ENCODE data around the gene AOC3. TPM values are rescaled to one million over a fixed set of nuclear protein-coding genes. Genes with fewer than 3 reads are reported as not detected.
"Not testable (repeated sequence)": the region's sequence is repeated elsewhere in the genome, so short reads cannot be mapped to it uniquely, and the experiment has no call there.

Gene AOC3
- total and polyA plus RNA-seq, 5 donors: 11.5 to 29.9 (median 27.9) TPM

DNA sequence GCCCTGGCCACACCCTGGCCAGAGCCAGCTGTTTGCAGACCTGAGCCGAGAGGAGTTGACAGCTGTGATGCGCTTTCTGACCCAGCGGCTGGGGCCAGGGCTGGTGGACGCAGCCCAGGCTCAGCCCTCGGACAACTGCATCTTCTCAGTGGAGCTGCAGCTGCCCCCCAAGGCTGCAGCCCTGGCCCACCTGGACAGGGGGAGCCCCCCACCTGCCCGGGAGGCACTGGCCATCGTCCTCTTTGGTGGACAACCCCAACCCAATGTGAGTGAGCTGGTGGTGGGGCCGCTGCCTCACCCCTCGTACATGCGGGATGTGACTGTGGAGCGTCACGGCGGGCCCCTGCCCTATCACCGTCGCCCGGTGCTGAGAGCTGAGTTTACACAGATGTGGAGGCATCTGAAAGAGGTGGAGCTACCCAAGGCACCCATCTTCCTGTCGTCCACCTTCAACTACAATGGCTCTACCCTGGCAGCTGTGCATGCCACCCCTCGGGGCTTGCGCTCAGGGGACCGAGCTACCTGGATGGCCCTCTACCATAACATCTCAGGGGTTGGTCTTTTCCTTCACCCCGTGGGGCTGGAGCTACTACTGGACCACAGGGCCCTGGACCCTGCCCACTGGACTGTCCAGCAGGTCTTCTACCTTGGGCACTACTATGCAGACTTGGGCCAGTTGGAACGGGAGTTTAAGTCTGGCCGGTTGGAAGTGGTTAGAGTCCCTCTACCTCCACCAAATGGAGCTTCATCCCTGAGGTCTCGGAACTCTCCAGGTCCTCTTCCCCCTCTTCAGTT is 6.0 kb upstream of the AOC3 start:
- Histone ChIP-seq H3K4me1 (ENCODE audit: control insufficient read depth, insufficient read depth, low read length) (no peaks in the 10 kb centered on the region), H3K27ac (ENCODE audit: low read length) (no peak overlapping the region), H3K27me3 (ENCODE audit: control insufficient read depth, insufficient read depth) (no peaks in the 10 kb centered on the region), H3K4me3 (ENCODE audit: low read length) (no peak overlapping the region), H3K9me3 (ENCODE audit: control insufficient read depth, low read length) (no peaks in the 10 kb centered on the region)
- intact Hi-C loops (cut with DNase I): loop anchor here in 2 of 4 donors (2.0 to 5.0 kb wide), 2 partner anchors 84 to 92 kb away; no protein-coding TSS in a partner anchor
- WGBS: 87% methylated on average over 24 of the region's 24 CpGs
- ATAC-seq: peak in 1 of 2 donors; percentile 11
- no peak for DNase-seq

DNA sequence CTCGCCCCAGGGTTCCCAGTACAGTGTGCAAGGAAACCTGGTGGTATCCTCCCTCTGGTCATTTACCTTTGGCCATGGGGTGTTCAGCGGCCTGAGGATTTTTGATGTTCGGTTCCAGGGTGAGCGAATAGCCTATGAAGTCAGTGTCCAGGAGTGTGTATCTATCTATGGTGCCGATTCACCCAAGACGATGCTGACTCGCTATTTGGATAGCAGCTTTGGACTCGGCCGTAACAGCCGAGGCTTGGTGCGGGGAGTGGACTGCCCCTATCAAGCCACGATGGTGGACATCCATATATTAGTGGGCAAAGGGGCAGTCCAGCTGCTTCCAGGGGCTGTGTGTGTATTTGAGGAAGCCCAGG is 5.5 kb upstream of the AOC3 start:
- intact Hi-C loops (cut with DNase I): loop anchor here in 1 of 4 donors (2.0 kb wide), 1 partner anchor 83 kb away; no protein-coding TSS in a partner anchor
- WGBS: 90% methylated on average over 12 of the region's 12 CpGs
- Histone ChIP-seq H3K9me3 (ENCODE audit: control insufficient read depth, low read length) (no peaks in the 10 kb centered on the region), H3K4me1 (ENCODE audit: control insufficient read depth, insufficient read depth, low read length) (peaks cover 2% of the 10 kb centered on the region), H3K27ac (ENCODE audit: low read length) (no peak overlapping the region), H3K27me3 (ENCODE audit: control insufficient read depth, insufficient read depth) (no peaks in the 10 kb centered on the region), H3K4me3 (ENCODE audit: low read length) (no peak overlapping the region)
- ATAC-seq (no peak), DNase-seq (no peak)

DNA sequence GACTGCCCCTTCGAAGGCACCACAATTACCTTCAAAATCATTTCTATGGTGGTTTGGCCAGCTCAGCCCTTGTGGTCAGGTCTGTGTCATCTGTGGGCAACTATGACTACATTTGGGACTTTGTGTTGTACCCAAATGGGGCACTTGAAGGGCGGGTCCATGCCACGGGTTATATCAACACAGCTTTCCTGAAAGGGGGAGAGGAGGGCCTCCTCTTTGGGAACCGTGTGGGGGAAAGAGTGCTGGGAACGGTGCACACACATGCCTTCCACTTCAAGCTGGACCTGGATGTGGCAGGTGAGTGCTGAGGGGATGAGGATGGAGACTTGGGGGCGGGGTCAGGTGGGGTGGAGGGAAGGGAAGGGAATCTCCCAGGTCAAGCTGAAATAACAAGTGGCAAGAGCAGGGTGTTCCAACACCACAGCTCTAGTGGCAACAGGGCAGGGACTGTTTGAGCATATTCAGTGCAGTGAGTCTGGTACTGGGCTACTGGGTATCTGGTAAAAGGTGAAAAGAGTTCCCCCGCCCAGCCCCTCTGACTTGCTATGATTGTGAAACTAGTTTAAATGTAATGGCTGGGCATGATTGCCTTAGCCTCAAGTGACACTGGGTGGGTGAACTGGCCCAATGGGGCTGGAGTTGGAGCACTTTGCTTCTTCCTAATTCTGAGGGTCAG is 4.9 kb upstream of the AOC3 start:
- 72% methylated on average over 7 of the region's 7 CpGs for WGBS
- H3K27ac ChIP-seq (ENCODE audit: low read length): peak overlapping the region; percentile 48
- peaks cover 2% of the 10 kb centered on the region for H3K4me1 ChIP-seq (ENCODE audit: control insufficient read depth, insufficient read depth, low read length)
- DNase-seq (no peak), ATAC-seq (peak; percentile 7 to 14)
- intact Hi-C loops (cut with DNase I): loop anchor here in 1 of 4 donors (2.0 kb wide), 1 partner anchor 83 kb away; no protein-coding TSS in a partner anchor
- no peak overlapping the region for H3K4me3 ChIP-seq (ENCODE audit: low read length)
- H3K27me3 ChIP-seq (ENCODE audit: control insufficient read depth, insufficient read depth): no peaks in the 10 kb centered on the region
- no peaks in the 10 kb centered on the region for H3K9me3 ChIP-seq (ENCODE audit: control insufficient read depth, low read length)

DNA sequence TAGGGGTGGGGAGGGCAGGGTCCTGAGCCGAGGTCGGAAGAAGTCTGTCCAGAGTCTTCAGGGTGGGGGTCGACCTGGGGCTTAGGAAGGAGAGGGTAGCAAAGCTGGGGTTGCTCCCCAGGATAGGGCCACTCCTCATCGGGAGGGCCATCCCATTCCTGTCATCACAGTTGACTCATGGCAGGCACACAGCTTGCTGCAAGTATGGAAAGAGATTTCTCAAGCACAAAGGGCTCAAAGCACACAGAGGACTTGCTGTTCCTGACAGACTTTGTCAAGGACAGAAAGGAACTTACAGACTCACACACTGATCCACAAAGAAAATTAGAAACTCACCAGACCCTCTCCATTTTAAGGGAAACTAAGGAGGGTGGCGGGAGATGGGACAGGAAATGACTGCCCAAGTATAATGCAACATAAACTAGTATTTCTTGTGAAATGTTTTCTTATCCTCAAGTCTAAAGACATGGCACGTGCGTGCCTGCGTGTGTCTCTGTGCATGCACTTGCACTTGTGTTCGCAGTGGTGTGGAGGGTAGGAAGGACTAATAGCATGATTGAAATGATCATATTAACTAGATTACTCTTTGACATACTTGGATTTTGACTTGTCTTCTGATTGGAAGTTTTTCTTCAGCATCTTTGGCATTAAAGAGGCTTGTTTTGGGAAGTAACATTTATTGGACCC is 4.3 kb upstream of the AOC3 start:
- 53% methylated on average over 9 of the region's 9 CpGs for WGBS
- intact Hi-C loops (cut with DNase I): no loop called here
- DNase-seq: peak in 1 of 3 donors; percentile 62
- no peaks in the 10 kb centered on the region for H3K9me3 ChIP-seq (ENCODE audit: control insufficient read depth, low read length)
- peaks cover 2% of the 10 kb centered on the region for H3K4me1 ChIP-seq (ENCODE audit: control insufficient read depth, insufficient read depth, low read length)
- no peaks in the 10 kb centered on the region for H3K27me3 ChIP-seq (ENCODE audit: control insufficient read depth, insufficient read depth)
- peak overlapping the region; percentile 48 for H3K27ac ChIP-seq (ENCODE audit: low read length)
- peak; percentile 37 to 60 for ATAC-seq
- no peak overlapping the region for H3K4me3 ChIP-seq (ENCODE audit: low read length)

DNA sequence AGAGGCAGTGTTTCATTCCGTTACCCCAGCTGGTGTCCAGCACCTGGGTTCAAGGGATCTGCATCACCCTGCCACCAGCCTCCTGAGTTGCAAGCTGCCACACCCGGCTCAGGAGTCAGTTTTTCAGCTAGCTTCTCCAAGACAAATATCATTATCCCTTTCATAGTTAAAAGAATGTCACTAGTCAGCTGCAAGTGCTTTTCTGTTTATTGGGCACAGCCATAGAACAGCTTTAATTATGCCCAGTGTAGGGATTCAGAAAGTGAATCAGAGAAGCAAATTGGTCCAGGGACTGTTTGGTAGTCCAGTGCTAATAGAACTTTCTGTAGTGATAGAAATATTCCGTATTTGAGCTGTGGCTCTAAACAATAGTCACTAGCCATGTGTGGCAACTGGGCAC is 2.9 kb upstream of the AOC3 start:
- intact Hi-C loops (cut with DNase I): no loop called here
- WGBS: 86% methylated on average over 3 of the region's 3 CpGs
- H3K9me3 ChIP-seq (ENCODE audit: control insufficient read depth, low read length): no peaks in the 10 kb centered on the region
- DNase-seq (no peak), ATAC-seq (no peak)
- H3K4me3 ChIP-seq (ENCODE audit: low read length): no peak overlapping the region
- no peaks in the 10 kb centered on the region for H3K27me3 ChIP-seq (ENCODE audit: control insufficient read depth, insufficient read depth)
- no peak overlapping the region for H3K27ac ChIP-seq (ENCODE audit: low read length)
- H3K4me1 ChIP-seq (ENCODE audit: control insufficient read depth, insufficient read depth, low read length): peaks cover 2% of the 10 kb centered on the region

DNA sequence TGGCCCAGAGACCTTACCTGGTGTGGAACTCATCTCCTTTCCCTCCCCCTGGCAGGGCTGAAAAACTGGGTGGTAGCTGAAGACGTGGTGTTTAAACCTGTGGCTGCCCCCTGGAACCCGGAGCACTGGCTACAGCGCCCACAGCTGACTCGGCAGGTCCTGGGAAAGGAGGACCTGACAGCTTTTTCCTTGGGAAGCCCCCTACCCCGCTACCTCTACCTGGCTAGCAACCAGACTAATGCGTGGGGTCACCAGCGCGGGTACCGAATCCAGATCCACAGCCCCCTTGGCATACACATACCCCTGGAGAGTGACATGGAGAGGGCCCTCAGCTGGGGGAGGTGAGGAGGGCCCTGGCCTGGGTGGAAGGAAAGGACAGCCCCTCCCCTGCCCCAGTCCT is 2.0 kb upstream of the AOC3 start:
- no peak overlapping the region for H3K27ac ChIP-seq (ENCODE audit: low read length)
- H3K9me3 ChIP-seq (ENCODE audit: control insufficient read depth, low read length): no peaks in the 10 kb centered on the region
- 91% methylated on average over 9 of the region's 9 CpGs for WGBS
- H3K27me3 ChIP-seq (ENCODE audit: control insufficient read depth, insufficient read depth): no peaks in the 10 kb centered on the region
- H3K4me1 ChIP-seq (ENCODE audit: control insufficient read depth, insufficient read depth, low read length): peaks cover 2% of the 10 kb centered on the region
- H3K4me3 ChIP-seq (ENCODE audit: low read length): no peak overlapping the region
- ATAC-seq: no peak
- intact Hi-C loops (cut with DNase I): no loop called here
- no peak for DNase-seq

DNA sequence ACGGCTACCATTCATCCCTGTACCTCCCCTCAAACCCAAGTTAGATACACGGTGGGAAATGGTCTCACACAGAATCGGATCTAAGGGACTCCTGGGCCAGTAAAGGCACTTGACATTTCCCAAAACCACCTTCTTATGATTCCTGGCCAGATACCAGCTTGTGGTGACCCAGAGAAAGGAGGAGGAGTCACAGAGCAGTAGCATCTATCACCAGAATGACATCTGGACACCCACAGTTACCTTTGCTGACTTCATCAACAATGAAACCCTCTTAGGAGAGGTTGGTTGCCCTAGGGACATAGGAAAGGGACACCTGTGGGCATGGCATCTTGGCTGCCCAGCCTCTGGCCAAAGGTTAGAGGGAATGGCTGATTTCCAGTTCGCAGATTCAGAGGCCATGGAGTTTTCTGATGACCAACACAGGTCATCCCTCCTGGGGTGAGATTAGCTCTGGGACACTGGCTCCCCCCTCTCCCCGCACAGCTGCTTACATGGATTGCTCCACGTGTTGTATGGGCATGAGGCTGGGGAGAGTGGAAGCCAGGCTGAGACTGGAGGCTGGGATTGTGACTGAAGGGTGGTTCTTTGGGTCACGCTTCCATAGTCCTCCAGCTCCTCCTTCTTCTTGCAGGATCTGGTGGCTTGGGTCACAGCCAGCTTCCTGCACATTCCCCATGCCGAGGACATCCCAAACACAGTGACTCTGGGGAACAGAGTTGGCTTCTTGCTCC is 1.4 kb upstream of the AOC3 start:
- Histone ChIP-seq H3K27me3 (ENCODE audit: control insufficient read depth, insufficient read depth) (no peaks in the 10 kb centered on the region), H3K9me3 (ENCODE audit: control insufficient read depth, low read length) (no peaks in the 10 kb centered on the region), H3K27ac (ENCODE audit: low read length) (no peak overlapping the region), H3K4me3 (ENCODE audit: low read length) (no peak overlapping the region), H3K4me1 (ENCODE audit: control insufficient read depth, insufficient read depth, low read length) (peaks cover 2% of the 10 kb centered on the region)
- peak in 1 of 2 donors; percentile 2 for ATAC-seq
- WGBS: 54% methylated on average over 8 of the region's 8 CpGs
- intact Hi-C loops (cut with DNase I): no loop called here
- DNase-seq: peak; percentile 51 to 76 (median 72)

DNA sequence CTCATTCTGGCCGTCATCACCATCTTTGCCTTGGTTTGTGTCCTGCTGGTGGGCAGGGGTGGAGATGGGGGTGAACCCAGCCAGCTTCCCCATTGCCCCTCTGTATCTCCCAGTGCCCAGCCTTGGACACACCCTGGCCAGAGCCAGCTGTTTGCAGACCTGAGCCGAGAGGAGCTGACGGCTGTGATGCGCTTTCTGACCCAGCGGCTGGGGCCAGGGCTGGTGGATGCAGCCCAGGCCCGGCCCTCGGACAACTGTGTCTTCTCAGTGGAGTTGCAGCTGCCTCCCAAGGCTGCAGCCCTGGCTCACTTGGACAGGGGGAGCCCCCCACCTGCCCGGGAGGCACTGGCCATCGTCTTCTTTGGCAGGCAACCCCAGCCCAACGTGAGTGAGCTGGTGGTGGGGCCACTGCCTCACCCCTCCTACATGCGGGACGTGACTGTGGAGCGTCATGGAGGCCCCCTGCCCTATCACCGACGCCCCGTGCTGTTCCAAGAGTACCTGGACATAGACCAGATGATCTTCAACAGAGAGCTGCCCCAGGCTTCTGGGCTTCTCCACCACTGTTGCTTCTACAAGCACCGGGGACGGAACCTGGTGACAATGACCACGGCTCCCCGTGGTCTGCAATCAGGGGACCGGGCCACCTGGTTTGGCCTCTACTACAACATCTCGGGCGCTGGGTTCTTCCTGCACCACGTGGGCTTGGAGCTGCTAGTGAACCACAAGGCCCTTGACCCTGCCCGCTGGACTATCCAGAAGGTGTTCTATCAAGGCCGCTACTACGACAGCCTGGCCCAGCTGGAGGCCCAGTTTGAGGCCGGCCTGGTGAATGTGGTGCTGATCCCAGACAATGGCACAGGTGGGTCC is 607 bp downstream of the AOC3 start:
- DNase-seq; H3K27me3 ChIP-seq (ENCODE audit: control insufficient read depth, insufficient read depth); ATAC-seq; H3K4me1 ChIP-seq (ENCODE audit: control insufficient read depth, insufficient read depth, low read length); H3K9me3 ChIP-seq (ENCODE audit: control insufficient read depth, low read length); intact Hi-C loops (cut with DNase I): not testable (repeated sequence)
- peak overlapping the region; percentile 40 for H3K27ac ChIP-seq (ENCODE audit: low read length)
- peak overlapping the region; percentile 37 for H3K4me3 ChIP-seq (ENCODE audit: low read length)
- 76% methylated on average over 23 of the region's 28 CpGs for WGBS

DNA sequence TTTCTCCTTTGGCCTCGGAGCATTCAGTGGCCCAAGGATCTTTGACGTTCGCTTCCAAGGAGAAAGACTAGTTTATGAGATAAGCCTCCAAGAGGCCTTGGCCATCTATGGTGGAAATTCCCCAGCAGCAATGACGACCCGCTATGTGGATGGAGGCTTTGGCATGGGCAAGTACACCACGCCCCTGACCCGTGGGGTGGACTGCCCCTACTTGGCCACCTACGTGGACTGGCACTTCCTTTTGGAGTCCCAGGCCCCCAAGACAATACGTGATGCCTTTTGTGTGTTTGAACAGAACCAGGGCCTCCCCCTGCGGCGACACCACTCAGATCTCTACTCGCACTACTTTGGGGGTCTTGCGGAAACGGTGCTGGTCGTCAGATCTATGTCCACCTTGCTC is 1.4 kb downstream of the AOC3 start:
- Histone ChIP-seq H3K4me3 (ENCODE audit: low read length) (peak overlapping the region; percentile 2), H3K4me1 (ENCODE audit: control insufficient read depth, insufficient read depth, low read length) (peaks cover 2% of the 10 kb centered on the region), H3K9me3 (ENCODE audit: control insufficient read depth, low read length) (no peaks in the 10 kb centered on the region), H3K27me3 (ENCODE audit: control insufficient read depth, insufficient read depth) (no peaks in the 10 kb centered on the region), H3K27ac (ENCODE audit: low read length) (peak overlapping the region; percentile 60)
- 83% methylated on average over 15 of the region's 15 CpGs for WGBS
- no peak for ATAC-seq
- DNase-seq: no peak
- intact Hi-C loops (cut with DNase I): no loop called here

DNA sequence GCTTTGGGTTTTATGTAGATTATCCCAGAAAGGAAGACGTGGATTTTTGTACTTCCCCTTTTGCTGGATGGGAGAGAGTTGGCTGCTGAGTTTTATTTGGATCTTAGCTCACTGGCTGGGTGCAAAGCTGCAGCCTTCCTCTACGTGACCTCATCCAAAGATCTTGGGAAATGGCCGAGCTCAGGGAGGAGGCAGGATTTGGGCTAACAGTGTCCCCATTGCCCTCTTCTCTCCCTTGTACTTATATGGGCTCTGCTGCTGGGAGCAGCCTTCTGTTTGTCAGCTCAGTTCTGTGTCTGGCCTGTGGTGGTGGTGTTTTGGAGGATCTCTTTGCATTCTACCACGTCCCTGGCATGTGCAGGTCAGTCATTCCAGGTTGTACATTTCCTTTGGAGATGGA is 2.0 kb downstream of the AOC3 start:
- Histone ChIP-seq H3K27ac (ENCODE audit: low read length) (peak overlapping the region; percentile 60), H3K9me3 (ENCODE audit: control insufficient read depth, low read length) (no peaks in the 10 kb centered on the region), H3K4me3 (ENCODE audit: low read length) (peak overlapping the region; percentile 2), H3K4me1 (ENCODE audit: control insufficient read depth, insufficient read depth, low read length) (peaks cover 2% of the 10 kb centered on the region), H3K27me3 (ENCODE audit: control insufficient read depth, insufficient read depth) (no peaks in the 10 kb centered on the region)
- peak; percentile 59 to 73 for ATAC-seq
- 46% methylated on average over 4 of the region's 4 CpGs for WGBS
- DNase-seq: peak in 1 of 3 donors; percentile 69
- intact Hi-C loops (cut with DNase I): no loop called here
